Natural killer cell (primary cell): ENCODE results near the gene ANP32A. TPM values are rescaled to one million over a fixed set of nuclear protein-coding genes. Genes with fewer than 3 reads are reported as not detected.
A peak's percentile ranks its signal among the peaks of the same experiment; 100 is the strongest.

Source experiments
- ATAC-seq, 3 donors: fragments of 150-1000 bp in 2 of 3; fragments of 200-7000 bp in 1 of 3; cut with Tn5 transposase; 1 replicate in 1 of 3; 2 replicates in 2 of 3; pipeline ENCODE4 v1.10.0; 2021; ENCODE audit warnings: mild to moderate bottlenecking in 2 of 3, moderate library complexity in 2 of 3
- DNase-seq, 2 donors: peaks; one replicate each; pipeline versions ENCODE4 v3.0.0 to v3.0.0-alpha.2; 2013 to 2021; ENCODE audit warnings: mixed read lengths in 1 of 2
- H3K27ac ChIP-seq: one replicate; pipeline ENCODE4 v1.5.1; 2013; ENCODE audit warnings: mild to moderate bottlenecking, low read length
- H3K27me3 ChIP-seq: one replicate; pipeline ENCODE4 v1.6.1; 2013; ENCODE audit warnings: low read length; ENCODE audit not compliant: control insufficient read depth, insufficient read depth
- H3K36me3 ChIP-seq: one replicate; pipeline ENCODE4 v1.6.1; 2013; ENCODE audit warnings: low read length; ENCODE audit not compliant: control insufficient read depth, insufficient read depth
- H3K4me1 ChIP-seq: one replicate; pipeline ENCODE4 v1.6.1; 2013; ENCODE audit warnings: low read length; ENCODE audit not compliant: control insufficient read depth, insufficient read depth
- H3K4me3 ChIP-seq: one replicate; pipeline ENCODE4 v1.5.1; 2013; ENCODE audit warnings: low read length
- H3K9me3 ChIP-seq: one replicate; pipeline ENCODE4 v1.6.1; 2013; ENCODE audit warnings: low read length; ENCODE audit not compliant: control insufficient read depth, insufficient read depth
- H3K27ac Mint-ChIP-seq, 2 donors: one replicate each; pipeline ENCODE4 v1.8.0; 2022; ENCODE audit warnings: mild to moderate bottlenecking in 2 of 2, mixed read lengths in 2 of 2, moderate library complexity in 1 of 2
- H3K27me3 Mint-ChIP-seq, 2 donors: one replicate each; pipeline ENCODE4 v1.8.0; 2022; ENCODE audit warnings: low read depth in 2 of 2, mixed read lengths in 2 of 2
- H3K36me3 Mint-ChIP-seq: one replicate; pipeline ENCODE4 v1.8.0; 2022; ENCODE audit warnings: mixed read lengths
- H3K4me1 Mint-ChIP-seq, 2 donors: one replicate each; pipeline ENCODE4 v1.8.0; 2022; ENCODE audit warnings: mixed read lengths in 2 of 2
- H3K4me3 Mint-ChIP-seq: one replicate; pipeline ENCODE4 v1.8.0; 2022; ENCODE audit warnings: mild to moderate bottlenecking, moderate library complexity, mixed read lengths
- H3K9me3 Mint-ChIP-seq, 2 donors: one replicate each; pipeline ENCODE4 v1.8.0; 2022; ENCODE audit warnings: mixed read lengths in 2 of 2
- CTCF ChIP-seq: fragments of 200-600 bp; IDR thresholded peaks from one replicate; pipeline ENCODE4 v1.8.0; 2022; ENCODE audit warnings: antibody characterized with exemption
- WGBS: methylation state at CpG from one replicate; pipeline ENCODE4 v1.1.7; 2013; ENCODE audit warnings: missing lambda C conversion rate; ENCODE audit not compliant: insufficient coverage; 5-methylcytosine and 5-hydroxymethylcytosine counted together
- intact Hi-C: fragments of 100-400 bp; cut with micrococcal nuclease; formaldehyde crosslinking; loops from one replicate; pipeline ENCODE4 v1.14.2; 2022
- total RNA-seq, 4 donors: library from RNA; stranded (reverse); fragments of 120-200 nt in 1 of 4; gene quantifications; one replicate each; pipeline versions ENCODE4 v1.2.3 to v1.2.4, GENCODE V29; 2013 to 2022

Gene ANP32A
- total RNA-seq, 3 donors from 2014 or later (not counting 1 experiment from before 2014, with no cell fraction given), result 133 to 150 (median 148) TPM

DNA sequence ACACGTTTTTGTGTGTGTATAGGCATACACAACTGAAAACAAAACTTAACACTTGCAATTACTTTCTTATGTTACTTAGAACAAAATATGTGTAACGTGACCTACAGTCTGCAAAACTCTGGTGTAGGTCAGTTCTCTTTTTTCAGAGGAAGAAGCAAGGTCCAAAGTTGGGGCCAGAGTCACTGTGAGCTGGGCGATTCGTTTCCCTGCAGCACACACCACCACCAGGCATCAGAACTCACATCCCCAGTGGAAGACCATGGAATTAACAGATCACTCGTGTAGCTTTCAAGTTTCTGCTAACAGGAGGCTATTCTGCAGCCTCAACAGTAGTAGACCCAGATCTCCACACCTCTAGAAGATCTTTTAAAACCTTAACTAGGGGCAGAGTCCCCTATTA is 25.8 kb downstream of the ANP32A start:
- WGBS, result 30% methylated on average over 4 of the region's 5 CpGs
- H3K27me3 Mint-ChIP-seq, result no peaks in the 10 kb centered on the region
- no peaks in the 10 kb centered on the region for H3K36me3 Mint-ChIP-seq
- TF ChIP-seq CTCF, result no peak
- Histone ChIP-seq H3K27ac (peak overlapping the region; percentile 45), H3K36me3 (no peaks in the 10 kb centered on the region), H3K4me1 (peaks cover 97% of the 10 kb centered on the region), H3K27me3 (no peaks in the 10 kb centered on the region), H3K4me3 (peak overlapping the region; percentile 6), H3K9me3 (no peaks in the 10 kb centered on the region)
- H3K9me3 Mint-ChIP-seq, result no peaks in the 10 kb centered on the region
- peak overlapping the region; percentile 88 to 94 for H3K27ac Mint-ChIP-seq
- DNase-seq, result no peak
- H3K4me3 Mint-ChIP-seq, result peak overlapping the region; percentile 92
- no peak for ATAC-seq
- H3K4me1 Mint-ChIP-seq, result peaks cover 96 to 98% of the 10 kb centered on the region in 2 donors
- intact Hi-C loops, result loop anchor here (1.0 to 5.0 kb wide), 2 partner anchors 22 to 657 kb away; partner anchors contain the start of gene RPLP1

GRCh38 chr15:68794307-68794706 is 26.4 kb downstream of the ANP32A start:
- DNase-seq, result no peak
- no peaks in the 10 kb centered on the region for H3K27me3 Mint-ChIP-seq
- H3K9me3 ChIP-seq, result no peaks in the 10 kb centered on the region
- no peaks in the 10 kb centered on the region for H3K36me3 Mint-ChIP-seq
- peak overlapping the region; percentile 88 to 94 for H3K27ac Mint-ChIP-seq
- peaks cover 96 to 98% of the 10 kb centered on the region in 2 donors for H3K4me1 Mint-ChIP-seq
- H3K4me1 ChIP-seq, result peaks cover 99% of the 10 kb centered on the region
- H3K4me3 ChIP-seq, result no peak overlapping the region
- 35% methylated on average over 4 of the region's 4 CpGs for WGBS
- TF ChIP-seq CTCF, result no peak
- intact Hi-C loops, result no loop called here
- H3K27ac ChIP-seq, result peak overlapping the region; percentile 45
- H3K36me3 ChIP-seq, result no peaks in the 10 kb centered on the region
- no peak for ATAC-seq
- H3K27me3 ChIP-seq, result no peaks in the 10 kb centered on the region
- H3K9me3 Mint-ChIP-seq, result no peaks in the 10 kb centered on the region
- H3K4me3 Mint-ChIP-seq, result peak overlapping the region; percentile 92

DNA sequence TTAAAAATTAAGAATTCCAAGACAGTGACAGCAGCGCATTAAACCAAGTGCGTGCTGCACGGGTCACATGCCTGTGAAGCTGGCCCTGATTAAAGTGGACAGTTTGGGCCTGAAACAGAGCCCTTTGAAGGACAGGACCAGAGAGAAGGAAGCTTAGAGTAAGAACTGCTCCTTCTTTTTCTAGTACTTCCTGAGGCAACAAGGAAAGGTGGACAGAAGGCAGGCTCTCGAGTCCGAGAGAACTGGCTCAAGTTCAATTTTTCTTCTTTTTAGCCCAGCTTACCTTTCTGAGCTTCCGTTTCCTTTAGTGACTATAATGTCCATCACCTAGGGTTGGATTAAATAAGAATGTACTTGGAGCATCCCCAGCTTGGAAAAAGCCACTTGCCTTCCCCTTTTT is 26.9 kb downstream of the ANP32A start:
- H3K4me3 ChIP-seq, result no peak overlapping the region
- no peaks in the 10 kb centered on the region for H3K36me3 ChIP-seq
- H3K9me3 ChIP-seq, result no peaks in the 10 kb centered on the region
- Mint-ChIP-seq H3K9me3 (no peaks in the 10 kb centered on the region), H3K4me1 (peaks cover 96 to 98% of the 10 kb centered on the region in 2 donors), H3K4me3 (no peak overlapping the region), H3K27me3 (no peaks in the 10 kb centered on the region), H3K36me3 (no peaks in the 10 kb centered on the region), H3K27ac (peak overlapping the region; percentile 92 to 94)
- intact Hi-C loops, result no loop called here
- ATAC-seq (no peak), DNase-seq (no peak)
- peaks cover 100% of the 10 kb centered on the region for H3K4me1 ChIP-seq
- no peaks in the 10 kb centered on the region for H3K27me3 ChIP-seq
- TF ChIP-seq CTCF, result no peak
- 95% methylated on average over 6 of the region's 6 CpGs for WGBS
- peak overlapping the region; percentile 45 for H3K27ac ChIP-seq
